ENCODE measurements around the gene OR6C3. TPM values are rescaled to one million over a fixed set of nuclear protein-coding genes. Genes with fewer than 3 reads are reported as not detected.
"Not testable (repeated sequence)": the region's sequence is repeated elsewhere in the genome, so short reads cannot be mapped to it uniquely, and the experiment has no call there.

Gene OR6C3
- total RNA-seq, 1 donor from 2014 or later = not detected

- no peak for TF ChIP-seq CTCF (conservative IDR thresholded peaks at IDR 0.05)
- no peaks in the 10 kb centered on the region for H3K27me3 Mint-ChIP-seq
- no peaks in the 10 kb centered on the region for H3K36me3 Mint-ChIP-seq
- no peaks in the 10 kb centered on the region for H3K4me1 Mint-ChIP-seq (ENCODE audit: unreplicated experiment)
- H3K27ac Mint-ChIP-seq = no peak overlapping the region
- DNase-seq (ENCODE audit: extremely low spot score, unreplicated experiment) = no peak
- no peaks in the 10 kb centered on the region for H3K9me3 Mint-ChIP-seq
- no peak overlapping the region for H3K4me3 Mint-ChIP-seq
These were observed 10.3 kb upstream of the OR6C3 start for GRCh38 chr12:55320201-55320600.

DNA sequence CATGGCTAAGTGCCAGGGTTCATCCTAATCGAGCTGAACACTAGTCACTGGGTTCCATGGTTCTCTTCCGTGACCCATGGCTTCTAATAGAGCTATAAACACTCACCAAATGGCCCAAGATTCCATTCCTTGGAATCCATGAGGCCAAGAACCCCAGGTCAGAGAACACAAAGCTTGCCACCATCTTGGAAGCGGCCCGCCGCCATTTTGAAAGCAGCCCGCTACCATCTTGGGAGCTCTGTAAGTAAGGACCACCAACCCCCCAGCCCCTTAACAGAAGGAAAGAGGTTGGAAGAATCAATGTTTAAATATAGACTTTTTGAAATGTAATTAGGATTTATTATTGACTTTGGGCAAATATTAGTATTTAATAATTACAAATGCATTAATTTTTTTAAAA is 4.7 kb upstream of the OR6C3 start:
- not testable (repeated sequence) for H3K36me3 Mint-ChIP-seq; DNase-seq (ENCODE audit: extremely low spot score, unreplicated experiment); H3K27ac Mint-ChIP-seq; H3K27me3 Mint-ChIP-seq; H3K4me3 Mint-ChIP-seq; H3K9me3 Mint-ChIP-seq; H3K4me1 Mint-ChIP-seq (ENCODE audit: unreplicated experiment)

DNA sequence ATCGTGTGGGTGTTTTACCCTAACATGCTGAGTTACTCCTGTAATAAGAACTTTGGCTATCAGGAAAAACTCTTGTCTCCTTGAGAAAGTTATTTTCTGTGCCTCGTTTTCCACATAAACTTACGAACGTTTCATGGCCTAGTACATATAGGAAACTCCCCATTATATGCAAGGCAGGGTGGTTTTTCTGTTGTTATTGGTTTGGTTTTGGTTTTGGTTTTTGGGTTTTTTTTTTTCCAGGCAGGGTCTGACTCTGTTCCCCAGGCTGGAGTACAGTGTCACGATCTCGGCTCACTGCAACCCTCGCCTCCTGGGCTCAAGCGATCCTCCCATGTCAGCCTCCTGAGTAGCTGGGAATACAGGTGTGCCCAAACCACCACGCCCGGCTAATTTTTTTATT is 5.5 kb downstream of the OR6C3 start:
- no peak for DNase-seq (ENCODE audit: extremely low spot score, unreplicated experiment)
- Mint-ChIP-seq H3K9me3 (no peaks in the 10 kb centered on the region), H3K4me1 (ENCODE audit: unreplicated experiment) (no peaks in the 10 kb centered on the region), H3K27me3 (peaks cover 3% of the 10 kb centered on the region), H3K4me3 (no peak overlapping the region), H3K27ac (no peak overlapping the region), H3K36me3 (no peaks in the 10 kb centered on the region)
- no peak for TF ChIP-seq CTCF (conservative IDR thresholded peaks at IDR 0.05)

GRCh38 chr12:55355338-55355737 is 24.8 kb downstream of the OR6C3 start:
- not testable (repeated sequence) for H3K27ac Mint-ChIP-seq; H3K4me1 Mint-ChIP-seq (ENCODE audit: unreplicated experiment); H3K27me3 Mint-ChIP-seq; H3K36me3 Mint-ChIP-seq; DNase-seq (ENCODE audit: extremely low spot score, unreplicated experiment); H3K9me3 Mint-ChIP-seq; H3K4me3 Mint-ChIP-seq

GRCh38 chr12:55362675-55363074 is 32.1 kb downstream of the OR6C3 start, which contains the start of gene OR6C75:
Gene OR6C75, plus strand, starts transcription at chr12:55362975. Its CDS starts 2,136 bp downstream, at chr12:55365111.
- no peak for DNase-seq (ENCODE audit: extremely low spot score, unreplicated experiment)
- Mint-ChIP-seq H3K4me1 (ENCODE audit: unreplicated experiment) (no peaks in the 10 kb centered on the region), H3K9me3 (no peaks in the 10 kb centered on the region), H3K36me3 (no peaks in the 10 kb centered on the region), H3K27ac (no peak within 1 kb of the TSS), H3K4me3 (no peak within 1 kb of the TSS), H3K27me3 (peaks cover 10% of the 10 kb centered on the region)
- no peak for TF ChIP-seq CTCF (conservative IDR thresholded peaks at IDR 0.05)

DNA sequence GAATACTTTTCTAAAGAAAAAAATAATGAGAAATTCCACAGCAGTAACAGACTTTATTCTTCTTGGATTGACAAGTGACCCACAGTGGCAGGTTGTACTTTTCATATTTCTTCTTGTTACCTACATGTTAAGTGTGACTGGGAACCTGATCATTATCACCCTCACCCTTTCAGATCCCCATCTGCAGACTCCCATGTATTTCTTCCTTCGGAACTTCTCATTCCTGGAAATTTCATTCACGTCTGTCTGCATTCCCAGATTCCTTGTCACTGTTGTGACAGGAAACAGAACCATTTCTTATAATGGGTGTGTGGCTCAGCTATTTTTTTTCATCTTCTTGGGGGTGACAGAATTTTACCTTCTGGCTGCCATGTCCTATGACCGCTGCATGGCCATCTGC is 34.5 kb downstream of the OR6C3 start:
- H3K27me3 Mint-ChIP-seq = peaks cover 10% of the 10 kb centered on the region
- H3K4me1 Mint-ChIP-seq (ENCODE audit: unreplicated experiment) = no peaks in the 10 kb centered on the region
- no peak overlapping the region for H3K4me3 Mint-ChIP-seq
- no peaks in the 10 kb centered on the region for H3K9me3 Mint-ChIP-seq
- DNase-seq (ENCODE audit: extremely low spot score, unreplicated experiment) = no peak
- TF ChIP-seq CTCF (conservative IDR thresholded peaks at IDR 0.05) = no peak
- H3K27ac Mint-ChIP-seq = no peak overlapping the region
- no peaks in the 10 kb centered on the region for H3K36me3 Mint-ChIP-seq

- Mint-ChIP-seq H3K27ac (no peak overlapping the region), H3K4me1 (ENCODE audit: unreplicated experiment) (no peaks in the 10 kb centered on the region), H3K36me3 (no peaks in the 10 kb centered on the region), H3K4me3 (no peak overlapping the region), H3K9me3 (no peaks in the 10 kb centered on the region), H3K27me3 (no peaks in the 10 kb centered on the region)
- no peak for DNase-seq (ENCODE audit: extremely low spot score, unreplicated experiment)
- TF ChIP-seq CTCF (conservative IDR thresholded peaks at IDR 0.05) = no peak
These were observed 42.0 kb downstream of the OR6C3 start for GRCh38 chr12:55372521-55372920.
